HepG2 (cell line): Measurements from ENCODE around the gene SLC4A2. TPM values are rescaled to one million over a fixed set of nuclear protein-coding genes. Genes with fewer than 3 reads are reported as not detected.
A peak's percentile ranks its signal among the peaks of the same experiment; 100 is the strongest.

ENCODE experiments used
- ARID4A ChIP-seq: sonication (generic); formaldehyde crosslinking; IDR thresholded peaks from 2 replicates; pipeline ENCODE4 v1.5.0; 2020; ENCODE audit warnings: mild to moderate bottlenecking, missing genetic modification reagents, borderline replicate concordance
- ESRRA ChIP-seq: sonication (generic); formaldehyde crosslinking; IDR thresholded peaks from 2 replicates; pipeline ENCODE4 v1.5.1; 2020; ENCODE audit warnings: mild to moderate bottlenecking, low read depth, missing genetic modification reagents
- EZH2 ChIP-seq: conservative IDR thresholded peaks from 2 replicates; pipeline ENCODE4 v1.6.1; 2012; ENCODE audit warnings: mild to moderate bottlenecking, low read depth, low read length, moderate library complexity
- FOXM1 ChIP-seq: sonication (generic); formaldehyde crosslinking; IDR thresholded peaks from 2 replicates; pipeline ENCODE4 v1.5.0; 2020; ENCODE audit warnings: missing genetic modification reagents
- GTF2F1 ChIP-seq: fragments of 150-350 bp; IDR thresholded peaks from 2 replicates; pipeline ENCODE4 v1.6.1; 2014; ENCODE audit warnings: low read length
- IKZF4 ChIP-seq: sonication (generic); formaldehyde crosslinking; IDR thresholded peaks from 2 replicates; pipeline ENCODE4 v1.5.1; 2020; ENCODE audit warnings: borderline replicate concordance, mild to moderate bottlenecking, low read depth, missing genetic modification reagents; ENCODE audit errors: not compliant biosample characterization
- KDM5A ChIP-seq: fragments of 200-600 bp; sonication (generic); IDR thresholded peaks from 2 replicates; pipeline ENCODE4 v1.7.0; 2018; ENCODE audit warnings: antibody characterized with exemption, mild to moderate bottlenecking, low read length, borderline replicate concordance
- MED8 ChIP-seq: sonication (generic); formaldehyde crosslinking; IDR thresholded peaks from 2 replicates; pipeline ENCODE4 v1.8.1; 2023; ENCODE audit warnings: mild to moderate bottlenecking, missing genetic modification reagents; ENCODE audit not compliant: insufficient replicate concordance
- NFATC3 ChIP-seq: sonication (generic); formaldehyde crosslinking; IDR thresholded peaks from 2 replicates; pipeline ENCODE4 v1.5.1; 2020; ENCODE audit warnings: mild to moderate bottlenecking, missing genetic modification reagents
- NONO ChIP-seq, 2 experiments: fragments of 450-650 bp in 1 of 2; sonication (generic) in 1 of 2; formaldehyde crosslinking in 1 of 2; IDR thresholded peaks in 1 of 2; conservative IDR thresholded peaks in 1 of 2; 2 replicates each; pipeline versions ENCODE4 v1.6.1 to v1.8.0; 2017 to 2022; ENCODE audit warnings: mild to moderate bottlenecking in 1 of 2, missing genetic modification reagents in 1 of 2, moderate library complexity in 1 of 2
- ONECUT2 ChIP-seq: sonication (generic); formaldehyde crosslinking; IDR thresholded peaks from 2 replicates; pipeline ENCODE4 v1.4.0; 2020; ENCODE audit warnings: missing genetic modification reagents
- RAD51 ChIP-seq: fragments of 450-650 bp; IDR thresholded peaks from 2 replicates; pipeline ENCODE4 v1.6.1; 2016; ENCODE audit warnings: borderline replicate concordance
- RARG ChIP-seq: sonication (generic); formaldehyde crosslinking; IDR thresholded peaks from 2 replicates; pipeline ENCODE4 v1.4.0; 2020; ENCODE audit warnings: low read depth, mild to moderate bottlenecking, missing genetic modification reagents
- RXRB ChIP-seq: IDR thresholded peaks from 2 replicates; pipeline ENCODE4 v1.6.1; 2016; ENCODE audit warnings: borderline replicate concordance, missing genetic modification reagents, missing compliant biosample characterization
- SP140L ChIP-seq: sonication (generic); formaldehyde crosslinking; IDR thresholded peaks from 2 replicates; pipeline ENCODE4 v1.4.0; 2020; ENCODE audit warnings: missing genetic modification reagents, borderline replicate concordance
- SRSF1 ChIP-seq: fragments of 200-400 bp; formaldehyde crosslinking; optimal IDR thresholded peaks from 2 replicates; pipeline ENCODE3; 2017; ENCODE audit warnings: mild to moderate bottlenecking, low read depth, low read length, moderate library complexity
- STAG1 ChIP-seq: sonication (generic); formaldehyde crosslinking; IDR thresholded peaks from 2 replicates; pipeline ENCODE4 v1.4.0; 2020; ENCODE audit warnings: missing genetic modification reagents
- TAF15 ChIP-seq: fragments of 200-400 bp; formaldehyde crosslinking; IDR thresholded peaks from one replicate; pipeline ENCODE4 v1.6.1; 2018; ENCODE audit warnings: mild to moderate bottlenecking, low read depth, low read length; ENCODE audit not compliant: poor library complexity, severe bottlenecking
- TBL1XR1 ChIP-seq: fragments of 150-350 bp; IDR thresholded peaks from 2 replicates; pipeline ENCODE4 v1.6.1; 2014; ENCODE audit warnings: borderline replicate concordance, low read length; ENCODE audit not compliant: partially characterized antibody
- TOPORS ChIP-seq: sonication (generic); formaldehyde crosslinking; IDR thresholded peaks from 2 replicates; pipeline ENCODE4 v1.8.0; 2023; ENCODE audit warnings: mild to moderate bottlenecking, missing genetic modification reagents
- TSC22D2 ChIP-seq: sonication (generic); formaldehyde crosslinking; IDR thresholded peaks from 2 replicates; pipeline ENCODE4 v1.5.1; 2020; ENCODE audit warnings: missing genetic modification reagents, mild to moderate bottlenecking, borderline replicate concordance
- ZEB1 ChIP-seq: IDR thresholded peaks from 2 replicates; pipeline ENCODE4 v1.6.1; 2012; ENCODE audit warnings: mild to moderate bottlenecking, low read depth, inconsistent platforms; ENCODE audit not compliant: insufficient replicate concordance
- ZNF136 ChIP-seq: sonication (generic); formaldehyde crosslinking; IDR thresholded peaks from 2 replicates; pipeline ENCODE4 v1.8.1; 2022; ENCODE audit warnings: low read depth, mild to moderate bottlenecking, moderate library complexity, missing genetic modification reagents
- ZNF367 ChIP-seq: sonication (generic); formaldehyde crosslinking; IDR thresholded peaks from 2 replicates; pipeline ENCODE4 v1.4.0; 2020; ENCODE audit warnings: missing genetic modification reagents, borderline replicate concordance
- ZNF563 ChIP-seq: sonication (generic); formaldehyde crosslinking; IDR thresholded peaks from 2 replicates; pipeline ENCODE4 v1.8.0; 2022; ENCODE audit warnings: mild to moderate bottlenecking, moderate library complexity, missing genetic modification reagents
- ZNF670 ChIP-seq: sonication (generic); formaldehyde crosslinking; IDR thresholded peaks from 2 replicates; pipeline ENCODE4 v1.8.0; 2022; ENCODE audit warnings: mild to moderate bottlenecking, missing genetic modification reagents, borderline replicate concordance
- ZNF703 ChIP-seq: sonication (generic); formaldehyde crosslinking; IDR thresholded peaks from 2 replicates; pipeline ENCODE4 v1.5.1; 2020; ENCODE audit warnings: missing genetic modification reagents, mild to moderate bottlenecking, moderate library complexity, borderline replicate concordance
- ZNF773 ChIP-seq: sonication (generic); formaldehyde crosslinking; IDR thresholded peaks from 2 replicates; pipeline ENCODE4 v1.4.0; 2020; ENCODE audit warnings: missing genetic modification reagents, borderline replicate concordance
- ZNF775 ChIP-seq: sonication (generic); formaldehyde crosslinking; IDR thresholded peaks from 2 replicates; pipeline ENCODE4 v1.4.0; 2020; ENCODE audit warnings: missing genetic modification reagents, mild to moderate bottlenecking, moderate library complexity, borderline replicate concordance
- polyA plus RNA-seq, 8 experiments: library from polyadenylated mRNA; depleted of rRNA in 3 of 8; stranded (reverse) in 7 of 8; unstranded in 1 of 8; fragments of >200 nt; fragmentation: Illumina TruSeq in 4 of 8; extraction: Trizol in 4 of 8; gene quantifications; 2 replicates each; pipeline versions ENCODE4 v1.2.1 to v1.2.3, GENCODE V29; 2011 to 2016; ENCODE audit warnings: low read depth in 4 of 8, missing spikeins in 1 of 8, mixed read lengths in 1 of 8; ENCODE audit not compliant: insufficient read depth in 1 of 8
- total RNA-seq, 5 experiments: library from RNA; depleted of rRNA; stranded (reverse); fragments of >200 nt; fragmentation: Illumina TruSeq; extraction: Trizol; gene quantifications; 2 replicates each; pipeline ENCODE4 v1.2.3, GENCODE V29; 2016; ENCODE audit warnings: low read depth in 1 of 5

SLC4A2 gene
- total and polyA plus RNA-seq, 2 of the 13 experiments (the other 11 are each of a cell fraction or from before 2014, with no cell fraction given), result 51.9 to 73.4 TPM

DNA sequence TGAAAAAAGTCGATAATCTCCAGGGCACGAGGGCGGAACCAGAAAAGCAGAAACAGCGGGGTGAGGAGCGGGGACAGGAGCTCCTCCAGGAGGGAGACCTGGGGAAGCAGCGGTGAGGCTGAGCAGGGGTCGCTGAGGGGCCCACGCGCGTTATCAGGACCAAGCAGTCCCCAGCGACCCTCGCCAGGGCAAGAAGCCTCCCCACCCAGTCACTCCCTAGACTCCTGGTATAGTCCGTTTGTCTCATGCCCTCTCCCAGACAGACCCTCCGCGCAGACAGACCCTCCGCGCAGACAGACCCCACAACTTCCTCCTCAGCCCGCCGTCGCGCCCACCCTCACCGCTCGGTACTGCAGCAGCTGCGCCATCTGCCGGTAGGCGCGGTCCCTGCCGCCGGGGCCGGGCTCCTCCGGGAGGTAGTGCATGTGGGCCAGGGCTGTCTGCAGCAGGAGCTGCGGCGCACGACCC is 41.4 kb upstream of the SLC4A2 start (continued):
- no peak for TF ChIP-seq TAF15
- TF ChIP-seq ZNF775 (CRISPR knock-in tag), result no peak
- no peak for TF ChIP-seq NONO (IDR thresholded peaks at IDR 0.05)
- TF ChIP-seq NONO (CRISPR knock-in tag; conservative IDR thresholded peaks at IDR 0.05), result peak; percentile 51; the same call in 1 of the 2 replicates
- TF ChIP-seq ZNF367 (CRISPR knock-in tag), result no peak
- no peak for TF ChIP-seq FOXM1 (CRISPR knock-in tag)
- no peak for TF ChIP-seq TSC22D2
- no peak for TF ChIP-seq EZH2
- no peak for TF ChIP-seq ONECUT2
- no peak for TF ChIP-seq KDM5A
- no peak for TF ChIP-seq ZNF773
- TF ChIP-seq SRSF1, result no peak
- TF ChIP-seq TBL1XR1, result no peak
- TF ChIP-seq ESRRA (CRISPR knock-in tag), result no peak
- TF ChIP-seq ZEB1, result no peak
- TF ChIP-seq ZNF670, result no peak
- no peak for TF ChIP-seq NFATC3 (CRISPR knock-in tag)
- TF ChIP-seq TOPORS (CRISPR knock-in tag), result no peak
- no peak for TF ChIP-seq SP140L
- no peak for TF ChIP-seq RARG (CRISPR knock-in tag)
- TF ChIP-seq GTF2F1, result no peak
- peak; percentile 31 for TF ChIP-seq ARID4A (CRISPR knock-in tag)
- TF ChIP-seq RXRB, result no peak
- no peak for TF ChIP-seq IKZF4 (CRISPR knock-in tag)
- TF ChIP-seq ZNF136, result no peak
- peak; percentile 74 for TF ChIP-seq STAG1
- TF ChIP-seq MED8 (CRISPR knock-in tag), result peak; percentile 50
- TF ChIP-seq RAD51, result no peak
- 0 out of 2 replicates have a peak, but pooled peaks have one; percentile 44 for TF ChIP-seq ZNF563
- no peak for TF ChIP-seq ZNF703 (CRISPR knock-in tag)
